DND-41 (cell line): Measurements from ENCODE around the gene MIPEP.

Source experiments
- CTCF ChIP-seq: IDR thresholded peaks from 2 replicates; pipeline ENCODE4 v1.5.1; 2012; ENCODE audit warnings: borderline replicate concordance, low read length, moderate library complexity, mild to moderate bottlenecking; ENCODE audit not compliant: poor library complexity, severe bottlenecking; ENCODE audit errors: extremely low read depth
- EZH2 ChIP-seq: IDR thresholded peaks from 3 replicates; pipeline ENCODE4 v1.6.1; 2012; ENCODE audit warnings: borderline replicate concordance, low read depth, mild to moderate bottlenecking, moderate library complexity, low read length, inconsistent platforms; ENCODE audit not compliant: severe bottlenecking

- TF ChIP-seq CTCF, result no peak
- no peak for TF ChIP-seq EZH2
Measured at GRCh38 chr13:23824371-23824770, 64.8 kb downstream of the MIPEP start.
